OCI-LY7 (cell line): ENCODE measurements around the gene ZNF540. TPM values are rescaled to one million over a fixed set of nuclear protein-coding genes. Genes with fewer than 3 reads are reported as not detected.

Experiments
- BruUV-seq: library from RNA; stranded (reverse); fragments of 400-500 nt; replicated peaks from 2 replicates; lab custom pipeline; 2021; lab: Mats Ljungman, UMichigan
- CTCF ChIA-PET: fragments of 300-600 bp; sonication (Branson Sonifier 250); formaldehyde crosslinking; loops from one replicate; lab custom pipeline; 2022; ENCODE audit warnings: antibody characterized with exemption; ENCODE audit not compliant: unreplicated experiment; lab: Charles Lee
- POLR2A ChIA-PET: fragments of 300-600 bp; sonication (Branson Sonifier 250); formaldehyde crosslinking; loops from one replicate; lab custom pipeline; 2022; ENCODE audit warnings: antibody characterized with exemption; lab: Charles Lee
- DNase-seq: peaks from one replicate; pipeline ENCODE4 v3.0.0-alpha.2; 2015; ENCODE audit warnings: low spot score
- H2AFZ ChIP-seq: fragments of 200-600 bp; sonication (generic), shearing (Covaris generic); 2 replicates; pipeline ENCODE4 v1.6.1; 2014; ENCODE audit warnings: mild to moderate bottlenecking, antibody characterized with exemption, low read length, moderate library complexity
- H3K27ac ChIP-seq: fragments of 200-600 bp; sonication (generic); 2 replicates; pipeline ENCODE4 v1.5.1; 2014; ENCODE audit warnings: mixed run types, low read depth, mild to moderate bottlenecking, moderate library complexity, low read length, inconsistent platforms; ENCODE audit not compliant: poor library complexity, severe bottlenecking
- H3K36me3 ChIP-seq: fragments of 200-600 bp; sonication (generic); 2 replicates; pipeline ENCODE4 v1.6.1; 2014; ENCODE audit warnings: mild to moderate bottlenecking, antibody characterized with exemption, low read length, moderate library complexity, mixed read lengths; ENCODE audit not compliant: insufficient read depth
- H3K4me1 ChIP-seq: fragments of 200-600 bp; sonication (generic); 2 replicates; pipeline ENCODE4 v1.5.1; 2014; ENCODE audit warnings: mild to moderate bottlenecking, low read length; ENCODE audit not compliant: insufficient read depth, poor library complexity, severe bottlenecking
- H3K4me2 ChIP-seq: fragments of 200-600 bp; sonication (generic); 2 replicates; pipeline ENCODE4 v1.6.1; 2014; ENCODE audit warnings: mild to moderate bottlenecking, low read length
- H3K4me3 ChIP-seq: fragments of 200-600 bp; sonication (generic); 2 replicates; pipeline ENCODE4 v1.5.1; 2014; ENCODE audit warnings: mild to moderate bottlenecking, low read depth, low read length; ENCODE audit not compliant: poor library complexity, severe bottlenecking
- H3K79me2 ChIP-seq: fragments of 200-600 bp; sonication (generic); 2 replicates; pipeline ENCODE4 v1.6.1; 2016; ENCODE audit warnings: low read depth, mild to moderate bottlenecking, low read length, moderate library complexity, mixed read lengths; ENCODE audit not compliant: insufficient read depth
- H3K9me2 ChIP-seq: fragments of 200-600 bp; sonication (generic); 2 replicates; pipeline ENCODE4 v1.6.1; 2016; ENCODE audit warnings: mild to moderate bottlenecking, low read length, mixed read lengths; ENCODE audit not compliant: insufficient read depth
- H3K9me3 ChIP-seq: fragments of 200-600 bp; sonication (generic); 2 replicates; pipeline ENCODE4 v1.6.1; 2014; ENCODE audit warnings: mild to moderate bottlenecking, mixed run types, low read length, mixed read lengths
- H4K20me1 ChIP-seq: fragments of 200-600 bp; sonication (generic); 2 replicates; pipeline ENCODE4 v1.6.1; 2014; ENCODE audit warnings: mild to moderate bottlenecking, antibody characterized with exemption, low read length, moderate library complexity, mixed read lengths; ENCODE audit not compliant: insufficient read depth
- CTCF ChIP-seq: fragments of 200-600 bp; sonication (generic); conservative IDR thresholded peaks from 2 replicates; pipeline ENCODE4 v1.5.1; 2014; ENCODE audit warnings: mild to moderate bottlenecking, antibody characterized with exemption, low read length, moderate library complexity, mixed read lengths
- EZH2phosphoT487 ChIP-seq: fragments of 200-600 bp; sonication (generic); IDR thresholded peaks from 2 replicates; pipeline ENCODE4 v1.6.1; 2018; ENCODE audit warnings: low read depth, borderline replicate concordance, mild to moderate bottlenecking, mixed run types, antibody characterized with exemption, low read length, moderate library complexity, mixed read lengths
- intact Hi-C: fragments of 100-400 bp; cut with micrococcal nuclease; formaldehyde crosslinking; loops from one replicate; pipeline ENCODE4 v1.10.0; 2022; ENCODE audit not compliant: unreplicated experiment
- total RNA-seq, 2 experiments: library from RNA; depleted of rRNA in 1 of 2; stranded (reverse); fragments of >200 nt in 1 of 2; shearing (Covaris generic) in 1 of 2; gene quantifications; 2 replicates each; pipeline ENCODE4 v1.2.3, GENCODE V29; 2014 to 2022

Gene ZNF540
- total RNA-seq, 2 experiments from 2014 or later = 0.44 to 0.46 TPM

GRCh38 chr19:37565370-37565669 is 29.4 kb upstream of the ZNF540 start:
- Histone ChIP-seq H3K4me1 (no peaks in the 10 kb centered on the region), H3K9me3 (peaks cover 59% of the 10 kb centered on the region), H3K36me3 (0 out of 2 replicates have a peak, but pooled peaks cover 5% of the 10 kb centered on the region), H3K4me2 (no peak overlapping the region), H3K27ac (no peak overlapping the region), H2AFZ (no peak overlapping the region), H3K79me2 (no peaks in the 10 kb centered on the region), H3K4me3 (no peak overlapping the region), H4K20me1 (no peaks in the 10 kb centered on the region), H3K9me2 (no peaks in the 10 kb centered on the region)
- ChIA-PET CTCF (no interaction called here), POLR2A (no interaction called here)
- no peak for DNase-seq
- intact Hi-C loops = no loop called here
- BruUV-seq = no TSS peak
- no peak for TF ChIP-seq EZH2phosphoT487
- TF ChIP-seq CTCF = no peak

GRCh38 chr19:37572203-37572602 is 22.5 kb upstream of the ZNF540 start:
- Histone ChIP-seq H3K36me3 (no peaks in the 10 kb centered on the region), H2AFZ (no peak overlapping the region), H3K4me2 (no peak overlapping the region), H3K9me3 (peaks cover 15% of the 10 kb centered on the region; the same call in 1 of the 2 replicates), H3K9me2 (no peaks in the 10 kb centered on the region), H4K20me1 (no peaks in the 10 kb centered on the region), H3K27ac (no peak overlapping the region), H3K4me1 (no peaks in the 10 kb centered on the region), H3K4me3 (no peak overlapping the region), H3K79me2 (no peaks in the 10 kb centered on the region)
- ChIA-PET POLR2A (no interaction called here), CTCF (no interaction called here)
- no peak for TF ChIP-seq CTCF
- TF ChIP-seq EZH2phosphoT487 = no peak
- no peak for DNase-seq
- no TSS peak for BruUV-seq
- intact Hi-C loops = no loop called here

GRCh38 chr19:37583340-37583739 is 11.3 kb upstream of the ZNF540 start:
- TF ChIP-seq EZH2phosphoT487 = no peak
- TF ChIP-seq CTCF = peak; percentile 63
- Histone ChIP-seq H3K4me1 (no peaks in the 10 kb centered on the region), H4K20me1 (no peaks in the 10 kb centered on the region), H3K79me2 (no peaks in the 10 kb centered on the region), H2AFZ (no peak overlapping the region), H3K9me2 (no peaks in the 10 kb centered on the region), H3K36me3 (no peaks in the 10 kb centered on the region; the same call in 1 of the 2 replicates), H3K4me2 (no peak overlapping the region), H3K9me3 (peaks cover 12% of the 10 kb centered on the region; the same call in 1 of the 2 replicates), H3K4me3 (no peak overlapping the region), H3K27ac (no peak overlapping the region)
- intact Hi-C loops = no loop called here
- CTCF ChIA-PET = no interaction called here
- BruUV-seq = no TSS peak
- POLR2A ChIA-PET = no interaction called here
- peak; percentile 13 for DNase-seq
